GM18519 (cell line): ENCODE measurements around the gene MDM4.
"Not testable (repeated sequence)": the region's sequence is repeated elsewhere in the genome, so short reads cannot be mapped to it uniquely, and the experiment has no call there.

ENCODE experiments used
- ATAC-seq: cut with Tn5 transposase; IDR thresholded peaks from one replicate; pipeline ENCODE4 v1.9.1; 2021; ENCODE audit warnings: mild to moderate bottlenecking, moderate library complexity; ENCODE audit not compliant: unreplicated experiment, low FRiP score

The MDM4 gene

DNA sequence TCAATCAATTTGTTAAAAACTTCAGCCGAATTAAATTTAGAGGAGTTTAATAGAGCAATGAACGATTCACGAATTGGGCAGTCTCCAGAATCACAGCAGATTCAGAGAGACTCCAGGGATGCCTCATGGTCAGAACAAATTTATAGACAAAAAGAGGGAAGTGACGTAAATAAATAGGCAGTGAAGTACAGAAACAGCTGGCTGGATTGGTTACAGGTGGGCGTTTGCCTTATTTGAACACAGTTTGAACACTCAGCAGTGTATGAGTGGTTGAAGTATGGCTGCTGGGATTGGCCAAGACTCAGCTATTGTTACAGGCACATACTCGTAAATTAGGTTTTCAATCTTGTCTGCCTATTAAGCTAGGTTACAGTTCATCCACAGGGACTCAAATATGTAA, 43.8 kb downstream of the MDM4 start:
- not testable (repeated sequence) for ATAC-seq

DNA sequence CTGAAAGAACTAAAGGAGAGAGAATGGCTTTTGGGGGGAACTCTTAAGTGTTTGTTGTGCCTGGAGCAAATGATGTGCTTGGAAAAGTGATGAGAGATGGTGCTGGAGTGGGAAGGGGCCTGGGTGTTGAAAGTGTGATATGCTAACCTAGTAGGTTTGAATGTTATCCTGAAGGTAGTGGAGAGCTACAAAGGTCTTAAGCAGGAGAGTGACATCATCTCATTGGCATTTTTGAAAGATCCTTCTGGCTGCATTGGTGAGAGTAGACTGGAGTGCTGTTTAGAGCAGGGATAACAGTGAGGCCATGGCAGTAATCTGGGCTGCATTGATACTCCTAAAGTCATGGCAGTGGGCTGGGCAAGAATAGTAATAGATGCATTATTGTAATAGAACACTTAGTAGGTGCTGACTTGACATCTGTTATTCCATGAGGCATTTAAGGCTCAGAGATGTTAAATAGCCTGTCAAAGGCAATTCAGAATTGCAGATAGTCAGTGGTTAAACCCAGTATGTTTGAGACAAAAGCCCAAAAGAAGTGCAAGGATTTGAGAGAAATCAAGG, 44.5 kb downstream of the MDM4 start:
- no peak for ATAC-seq

DNA sequence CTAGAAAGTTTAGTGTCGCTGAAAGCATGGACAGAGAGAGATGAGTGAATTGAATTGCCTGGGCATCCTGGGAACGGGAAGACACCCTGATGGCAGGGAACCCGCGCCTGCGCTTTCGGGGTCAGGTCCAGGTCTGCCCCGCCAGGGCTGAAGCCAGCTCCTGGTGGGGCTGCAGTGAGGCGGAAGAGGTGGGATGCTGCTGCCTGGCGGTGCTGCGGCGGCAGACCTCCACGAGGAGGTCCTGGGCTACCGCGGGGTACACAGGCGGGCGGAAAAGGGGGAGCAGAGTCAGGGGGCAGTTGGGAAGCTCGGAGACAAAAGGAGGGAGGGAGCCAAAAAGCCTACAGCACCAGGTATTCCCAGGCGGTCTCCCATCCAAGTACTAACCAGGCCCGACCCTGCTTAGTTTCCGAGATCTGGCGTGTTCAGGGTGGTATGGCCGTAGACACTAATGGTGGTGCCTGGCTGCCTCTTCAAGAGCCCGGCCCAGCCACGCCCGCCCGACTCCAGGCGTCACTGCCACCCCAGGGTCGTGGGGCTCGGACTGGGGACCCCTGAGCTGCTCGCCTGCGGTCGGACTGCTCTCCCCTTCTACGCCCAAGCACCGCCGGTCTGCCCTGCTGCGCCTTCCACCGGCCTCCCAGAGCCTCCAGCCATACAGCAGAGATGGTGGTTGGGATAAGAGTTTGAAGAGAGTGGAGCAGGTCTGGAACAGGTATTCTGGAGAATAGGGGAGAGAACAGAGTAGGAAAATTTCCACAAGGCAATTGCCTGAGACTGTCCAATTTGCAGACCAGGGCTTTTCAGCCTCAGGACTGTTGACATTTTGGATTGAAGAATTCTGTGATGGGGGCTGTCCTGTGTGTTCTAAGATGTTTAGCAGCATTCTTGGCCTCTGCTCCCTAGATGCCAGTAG, 46.1 kb downstream of the MDM4 start:
- no peak for ATAC-seq

DNA sequence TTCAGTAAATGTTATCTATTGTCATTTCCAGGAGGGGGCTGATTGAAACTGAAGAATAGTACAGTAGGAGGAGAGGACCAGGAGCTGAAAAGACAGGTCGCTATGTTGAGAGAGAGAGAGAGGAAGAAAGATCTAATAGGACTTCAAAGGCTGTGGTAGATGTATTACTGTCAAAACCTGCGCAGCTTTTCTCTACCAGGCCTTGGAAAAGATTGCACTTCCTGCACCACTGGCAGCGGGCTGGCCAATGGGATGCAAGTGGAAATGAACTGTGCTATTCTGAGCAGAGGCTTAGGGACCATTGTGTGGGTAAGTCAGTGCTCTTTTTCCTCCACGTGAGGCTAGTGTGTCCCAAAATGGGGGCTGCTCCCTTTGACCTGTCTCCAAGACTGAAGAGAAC, 47.1 kb downstream of the MDM4 start:
- ATAC-seq = no peak

DNA sequence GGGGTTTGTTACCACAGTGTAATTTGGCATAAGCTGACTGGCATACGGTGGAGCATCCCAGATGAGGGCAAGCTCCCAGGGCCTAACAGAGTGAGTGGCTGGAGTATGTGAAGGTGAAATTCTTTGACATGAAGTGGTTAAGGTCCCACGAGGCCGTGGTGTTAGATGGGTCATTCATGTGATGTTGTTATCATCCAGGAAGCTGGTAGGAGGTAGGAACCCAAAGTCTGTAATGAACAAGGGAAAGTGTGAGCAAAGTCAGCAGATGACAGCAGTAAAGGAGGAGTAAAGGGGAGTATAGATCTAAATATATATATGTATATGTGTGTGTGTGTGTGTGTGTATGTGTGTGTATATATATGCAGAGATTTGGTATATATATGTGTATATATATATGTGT, 47.6 kb downstream of the MDM4 start:
- ATAC-seq = no peak

DNA sequence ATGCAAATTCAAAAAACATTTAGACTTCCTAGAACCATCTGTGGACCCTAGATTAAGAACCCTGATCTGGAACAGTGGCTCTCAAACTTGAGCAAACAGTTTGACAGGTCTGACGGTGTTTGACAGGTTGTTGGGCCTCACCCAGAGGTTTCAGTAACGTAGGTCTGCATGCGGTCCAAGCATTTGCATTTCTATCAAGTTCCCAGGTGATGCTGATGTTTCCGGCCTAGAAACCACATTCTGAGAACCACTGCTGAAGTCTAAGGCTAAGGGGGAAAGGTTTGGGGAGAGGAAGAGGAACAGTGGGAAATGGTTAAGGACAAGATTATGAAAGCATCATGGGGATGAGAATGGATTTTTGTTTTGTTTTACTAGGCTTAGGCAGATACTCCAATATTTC, 48.6 kb downstream of the MDM4 start:
- ATAC-seq = peak; percentile 75

DNA sequence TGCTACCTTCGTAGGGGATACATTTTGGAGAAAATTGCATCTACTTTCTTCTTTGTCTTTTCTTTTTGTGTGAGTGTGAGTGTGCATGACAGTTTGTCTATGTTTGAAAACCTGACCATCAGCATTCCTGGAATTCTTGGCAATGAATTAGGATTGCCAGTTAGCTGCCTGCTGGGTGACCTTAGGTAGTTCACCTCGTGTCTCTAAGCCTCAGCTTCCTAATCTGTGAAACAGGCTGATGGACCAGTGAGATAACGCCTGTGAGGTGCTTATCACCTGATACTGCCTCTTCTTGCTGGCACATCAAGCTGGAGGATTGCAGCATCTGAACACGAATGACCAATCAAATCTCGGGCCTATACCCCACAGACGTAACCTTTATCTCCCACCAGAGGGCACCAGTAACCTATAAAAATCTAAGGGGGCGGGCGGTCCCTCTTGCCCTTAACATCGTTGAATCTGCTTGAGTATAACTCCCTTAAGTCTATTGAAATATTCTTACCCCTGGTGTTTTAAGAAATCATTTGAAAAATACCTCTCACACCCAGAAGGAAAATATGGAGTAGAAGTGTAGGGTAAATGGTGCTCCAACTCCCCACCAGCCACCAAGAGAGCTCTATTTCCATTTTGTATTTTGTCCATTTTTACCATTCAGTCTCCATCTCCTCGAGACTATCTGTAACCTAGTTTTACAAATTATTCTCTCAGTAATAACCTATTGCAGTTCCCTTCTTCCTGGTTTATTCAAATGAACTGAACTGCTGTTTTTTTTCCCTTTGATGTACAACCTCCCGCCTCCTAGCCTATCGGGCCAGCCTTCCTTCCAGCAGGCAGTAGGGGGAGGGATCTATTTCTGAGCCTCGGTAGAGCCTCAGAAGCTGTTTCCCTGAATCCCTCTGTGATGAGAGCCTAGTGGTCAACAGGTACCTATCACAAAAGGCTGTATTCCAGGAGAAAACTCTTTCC, 49.7 kb downstream of the MDM4 start:
- ATAC-seq = no peak

DNA sequence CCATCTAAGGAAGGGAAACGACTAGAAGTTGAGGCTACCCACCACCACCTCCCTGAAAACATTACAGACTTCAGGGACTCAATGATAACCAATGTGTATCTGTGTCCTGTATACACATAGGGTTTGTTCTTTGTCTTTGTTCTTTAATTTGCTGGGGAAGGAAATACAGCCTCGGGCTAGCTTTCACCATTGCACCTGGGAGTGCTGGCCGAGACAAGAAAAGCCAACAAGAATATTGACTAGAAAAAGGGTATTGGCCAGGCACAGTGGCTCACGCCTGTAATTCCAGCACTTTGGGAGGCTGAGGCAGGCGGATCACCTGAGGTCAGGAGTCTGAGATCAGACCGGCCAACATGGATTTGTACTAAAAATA, 50.4 kb downstream of the MDM4 start:
- ATAC-seq = no peak

DNA sequence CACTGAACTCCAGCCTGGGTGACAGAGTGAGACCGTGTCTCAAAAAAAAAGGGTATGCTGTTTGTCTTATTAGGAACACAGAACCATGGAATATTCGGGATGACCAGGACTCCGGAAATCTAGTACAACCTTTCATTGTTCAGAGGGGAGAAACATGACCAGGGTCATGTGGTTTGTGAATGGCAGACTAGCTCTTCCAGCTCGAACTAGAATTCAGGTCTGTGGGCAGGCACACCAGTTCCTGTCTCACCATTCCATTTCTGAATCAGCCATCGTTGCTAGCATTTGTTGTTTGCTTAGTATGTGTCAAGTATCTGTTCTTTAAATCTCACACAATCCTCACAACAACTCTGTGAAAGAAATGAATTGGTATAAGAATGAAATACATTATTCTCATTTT, 50.9 kb downstream of the MDM4 start:
- no peak for ATAC-seq

DNA sequence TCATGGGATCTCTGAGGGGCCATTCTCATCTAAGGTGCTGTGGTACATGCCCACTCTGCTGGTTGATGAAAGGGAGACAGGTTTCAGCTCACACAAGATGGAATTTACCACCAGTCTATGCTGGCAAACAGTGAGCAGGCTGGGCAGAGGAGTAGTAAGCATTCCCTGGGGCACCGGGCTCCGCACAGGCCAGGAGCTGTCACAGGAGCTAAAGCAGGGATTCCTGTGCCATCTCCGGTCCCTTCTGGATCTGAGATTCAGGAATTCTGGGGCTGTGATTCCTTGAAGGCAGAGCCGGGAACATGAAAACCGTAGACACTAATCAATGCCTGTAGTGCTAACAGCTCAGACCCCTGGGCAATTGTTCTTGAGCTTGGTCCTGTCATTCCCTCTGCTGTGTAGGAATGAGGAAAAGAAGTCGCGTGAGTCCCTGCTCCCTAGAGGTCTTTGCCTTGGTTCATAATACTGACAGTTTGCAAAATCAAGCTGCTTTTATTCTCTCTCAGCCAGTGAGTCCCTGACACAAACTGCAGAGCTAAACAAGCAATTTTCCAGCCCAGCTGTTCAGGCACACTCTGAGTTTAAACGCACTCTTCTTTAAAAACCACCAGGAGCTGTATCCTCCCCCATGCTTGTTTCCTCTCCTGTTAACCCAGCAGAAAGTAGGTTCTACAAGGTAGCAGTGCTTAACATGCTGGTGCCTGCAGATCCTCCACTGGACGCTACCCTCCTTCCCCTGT, 52.5 kb downstream of the MDM4 start:
- ATAC-seq = no peak

DNA sequence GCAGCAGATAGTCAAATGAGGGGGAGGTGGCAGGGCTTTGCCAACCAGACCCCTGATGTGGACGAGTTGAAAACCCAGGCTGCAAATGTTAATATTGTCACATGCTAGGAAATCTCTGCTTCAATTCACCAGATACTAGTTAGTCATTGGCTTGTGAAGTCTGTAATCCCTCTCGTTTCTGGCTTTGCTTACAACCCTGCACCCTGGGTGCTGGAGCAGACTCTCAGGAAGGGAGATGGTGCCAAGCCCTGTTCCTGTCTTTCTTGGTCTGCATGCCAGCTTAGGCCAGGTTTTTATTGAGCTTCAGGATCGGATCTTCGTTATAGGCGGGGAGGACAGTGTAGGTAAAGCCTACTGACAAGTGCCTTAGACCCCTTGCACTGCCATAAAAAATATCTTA, 53.3 kb downstream of the MDM4 start:
- ATAC-seq = no peak

DNA sequence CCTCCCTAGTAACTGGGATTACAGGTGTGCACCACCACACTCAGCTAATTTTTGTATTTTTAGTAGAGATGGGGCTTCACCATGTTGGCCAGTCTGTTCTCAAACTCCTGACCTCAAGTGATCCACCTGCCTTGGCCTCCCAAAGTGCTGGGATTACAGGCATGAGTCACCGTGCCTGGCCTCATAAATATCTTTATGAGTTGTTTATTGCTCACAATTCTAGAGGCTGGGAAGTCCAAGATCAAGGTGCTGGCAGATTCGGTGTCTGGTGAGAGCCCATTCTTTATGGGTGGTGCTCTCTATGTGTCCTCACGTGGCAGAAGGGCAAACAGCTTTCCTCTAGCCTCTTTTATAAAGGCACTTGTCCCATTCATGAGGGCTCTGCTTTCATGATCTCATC, 53.8 kb downstream of the MDM4 start:
- not testable (repeated sequence) for ATAC-seq

DNA sequence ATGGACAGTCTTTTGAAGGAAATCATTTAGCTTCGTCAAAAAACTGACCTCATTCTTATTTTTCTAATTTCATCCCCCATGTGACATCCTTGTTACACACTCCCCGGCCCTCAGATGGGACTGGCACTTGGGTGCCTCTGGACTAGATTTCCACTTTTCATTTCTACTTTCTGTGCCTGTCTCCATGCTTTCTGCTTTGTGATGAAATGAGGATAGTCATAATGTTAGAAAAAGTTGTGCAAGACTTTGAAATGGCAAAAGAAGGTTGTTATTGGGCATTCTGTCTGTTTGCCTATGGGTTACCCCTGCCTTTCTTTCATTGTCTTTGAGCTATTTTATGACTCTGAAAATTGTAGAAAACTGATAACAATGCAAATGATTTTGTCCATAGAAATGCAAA, 54.9 kb downstream of the MDM4 start:
- no peak for ATAC-seq

DNA sequence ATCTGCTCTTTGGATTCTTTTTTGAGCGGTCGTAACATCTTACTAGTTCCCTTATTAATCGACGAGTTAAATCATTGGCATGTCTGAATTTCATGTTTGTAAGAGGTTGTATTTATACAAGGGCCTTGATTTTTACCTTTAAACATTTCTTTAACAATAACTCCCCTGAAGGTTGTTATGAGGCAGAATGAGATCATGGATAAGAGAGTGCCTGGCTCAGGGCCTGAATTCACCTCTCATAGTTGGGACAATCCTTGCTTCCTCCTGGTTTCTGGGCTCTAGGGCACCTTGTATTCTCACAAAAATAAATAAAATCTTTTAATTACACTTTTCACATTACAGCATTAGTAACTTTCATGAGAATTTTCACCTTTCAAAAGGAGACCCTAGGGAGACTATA, 55.4 kb downstream of the MDM4 start:
- no peak for ATAC-seq

DNA sequence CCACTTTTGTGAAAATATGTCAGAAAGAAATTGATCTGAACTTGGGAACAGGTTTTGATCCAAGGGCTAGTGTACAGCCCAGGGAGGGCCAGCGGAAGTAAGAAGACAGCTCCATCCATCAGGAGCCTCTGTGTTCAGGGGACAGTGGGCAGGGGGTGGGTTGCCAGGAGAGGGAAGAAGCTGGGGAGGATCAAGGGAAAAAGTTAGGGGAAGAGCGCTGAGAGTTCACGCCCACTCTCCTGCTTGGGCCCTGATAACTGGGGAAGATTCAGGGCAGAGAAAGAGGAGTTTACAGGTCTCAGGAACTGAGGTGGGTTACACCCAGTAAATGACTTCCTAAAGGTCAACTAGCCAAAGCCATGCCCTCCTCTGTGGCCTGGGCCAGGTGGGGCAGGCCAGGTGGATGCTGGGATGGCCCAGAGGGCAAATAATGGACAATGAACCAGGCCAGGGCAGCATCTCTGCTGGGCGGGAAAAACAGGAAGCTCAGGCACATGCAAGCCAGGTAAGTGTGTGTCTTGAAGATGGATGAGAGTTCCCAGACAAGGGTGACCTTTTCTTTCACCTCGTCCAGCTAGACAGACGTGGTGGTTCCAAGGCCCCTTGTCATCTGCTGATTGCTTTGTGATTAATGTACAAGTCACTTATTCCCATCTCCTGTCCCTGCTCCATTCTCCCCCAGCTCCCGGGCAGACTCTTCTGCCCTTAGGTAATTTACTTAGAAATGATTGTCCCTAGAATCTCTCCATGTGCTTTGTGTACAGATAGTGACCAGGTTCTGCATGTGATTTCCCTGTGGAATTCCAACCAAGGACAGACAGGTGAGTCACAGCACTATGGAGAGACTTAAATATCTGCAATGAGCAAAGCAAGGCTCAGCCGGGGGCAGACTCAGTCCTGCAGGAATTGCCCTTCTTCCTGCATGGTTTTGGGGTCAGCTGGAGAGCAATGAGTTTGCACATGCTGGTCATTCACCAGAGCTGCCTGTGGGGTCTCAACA, 57.0 kb downstream of the MDM4 start:
- no peak for ATAC-seq

DNA sequence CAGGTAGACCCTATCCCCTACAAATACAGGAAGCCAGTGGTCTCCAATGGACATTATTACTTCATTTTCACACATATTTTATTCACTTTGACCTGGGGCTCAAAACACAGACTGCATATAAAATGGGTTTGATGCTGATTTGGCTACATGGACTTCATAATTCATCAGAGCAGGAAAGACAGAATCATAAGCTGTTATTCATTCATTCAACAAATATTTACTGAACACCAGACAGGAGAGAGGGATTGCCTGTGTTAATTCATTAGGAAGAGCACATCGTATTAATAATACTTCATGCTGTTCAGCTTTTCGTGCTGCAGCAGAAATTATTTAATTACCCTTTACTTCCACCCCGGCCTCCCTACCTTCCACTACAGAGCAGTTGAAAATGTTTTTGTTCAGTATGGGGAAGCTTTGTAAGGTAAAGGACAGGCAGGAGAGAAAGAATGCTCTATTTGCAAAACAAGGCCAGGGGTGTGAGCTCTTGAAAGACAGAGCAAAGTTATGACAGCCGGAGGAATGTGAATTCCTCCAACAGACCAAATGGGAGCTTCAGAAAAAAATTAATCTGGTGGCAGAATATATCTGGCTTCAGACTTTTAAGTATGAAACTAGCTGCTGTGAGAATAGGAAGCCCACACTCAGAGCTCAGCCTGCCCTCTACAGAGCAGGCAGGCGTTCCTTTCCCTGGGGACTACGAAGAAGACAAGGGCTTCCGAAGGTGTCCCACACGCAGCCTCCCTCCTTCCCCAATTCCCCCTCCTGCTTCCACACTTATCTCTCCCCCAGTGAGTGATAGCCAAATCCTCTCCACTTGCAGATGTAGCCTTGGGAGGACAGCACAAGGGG, 58.0 kb downstream of the MDM4 start:
- no peak for ATAC-seq

DNA sequence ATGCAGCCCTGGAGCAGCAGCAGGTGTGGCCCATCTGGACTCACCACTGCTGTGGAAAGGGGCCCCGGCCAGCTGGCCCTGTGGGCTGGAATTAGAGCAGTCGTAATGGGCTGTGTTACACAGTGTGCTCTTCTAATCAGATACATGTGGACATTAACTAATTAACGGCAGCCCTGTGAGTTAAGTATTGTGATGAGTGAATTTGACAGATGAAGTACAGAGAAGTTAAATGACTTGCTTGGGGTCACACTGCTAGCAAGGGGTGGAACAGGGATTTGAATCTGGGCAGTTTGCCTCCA, 58.6 kb downstream of the MDM4 start:
- no peak for ATAC-seq
